Peyer's patch (tissue), 4 donors: ENCODE results near the gene TTC23.

Experiments used
- POLR2A ChIP-seq, 2 donors: fragments of 450-650 bp; IDR thresholded peaks; one replicate each; pipeline ENCODE4 v1.5.1; 2017; ENCODE audit warnings: antibody characterized with exemption in 2 of 2, mild to moderate bottlenecking in 2 of 2, moderate library complexity in 2 of 2
- TF ChIP-seq, protein P1 (sequence below), 6 experiments: fragments of 450-650 bp in 4 of 6; fragments of 200-600 bp in 2 of 6; sonication (generic) in 1 of 6; IDR thresholded peaks; one replicate each; pipeline ENCODE4 v1.5.1; 2017 to 2019; ENCODE audit warnings: antibody characterized with exemption in 6 of 6, mild to moderate bottlenecking in 3 of 6, moderate library complexity in 1 of 6

- TF ChIP-seq, protein P1, sequence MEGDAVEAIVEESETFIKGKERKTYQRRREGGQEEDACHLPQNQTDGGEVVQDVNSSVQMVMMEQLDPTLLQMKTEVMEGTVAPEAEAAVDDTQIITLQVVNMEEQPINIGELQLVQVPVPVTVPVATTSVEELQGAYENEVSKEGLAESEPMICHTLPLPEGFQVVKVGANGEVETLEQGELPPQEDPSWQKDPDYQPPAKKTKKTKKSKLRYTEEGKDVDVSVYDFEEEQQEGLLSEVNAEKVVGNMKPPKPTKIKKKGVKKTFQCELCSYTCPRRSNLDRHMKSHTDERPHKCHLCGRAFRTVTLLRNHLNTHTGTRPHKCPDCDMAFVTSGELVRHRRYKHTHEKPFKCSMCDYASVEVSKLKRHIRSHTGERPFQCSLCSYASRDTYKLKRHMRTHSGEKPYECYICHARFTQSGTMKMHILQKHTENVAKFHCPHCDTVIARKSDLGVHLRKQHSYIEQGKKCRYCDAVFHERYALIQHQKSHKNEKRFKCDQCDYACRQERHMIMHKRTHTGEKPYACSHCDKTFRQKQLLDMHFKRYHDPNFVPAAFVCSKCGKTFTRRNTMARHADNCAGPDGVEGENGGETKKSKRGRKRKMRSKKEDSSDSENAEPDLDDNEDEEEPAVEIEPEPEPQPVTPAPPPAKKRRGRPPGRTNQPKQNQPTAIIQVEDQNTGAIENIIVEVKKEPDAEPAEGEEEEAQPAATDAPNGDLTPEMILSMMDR (IDR thresholded peaks at IDR 0.05): no peak
- TF ChIP-seq POLR2A (IDR thresholded peaks at IDR 0.05): no peak
Measured at GRCh38 chr15:99118801-99119546, 130.4 kb downstream of the TTC23 start.
